Measurements from ENCODE around the gene OVCA2. TPM values are rescaled to one million over a fixed set of nuclear protein-coding genes. Genes with fewer than 3 reads are reported as not detected.

OVCA2 gene
- total RNA-seq, 2 experiments from 2014 or later: 43.2 to 45.4 TPM

GRCh38 chr17:2020721-2021120 is 21.1 kb upstream of the OVCA2 start:
- Mint-ChIP-seq H3K36me3 (ENCODE audit: low read depth) (no peaks in the 10 kb centered on the region), H3K4me1 (peaks cover 11% of the 10 kb centered on the region), H3K4me3 (no peak overlapping the region), H3K27ac (no peak overlapping the region), H3K9me3 (no peaks in the 10 kb centered on the region), H3K27me3 (peaks cover 39% of the 10 kb centered on the region)
- DNase-seq: no peak
- ChIA-PET CTCF (no interaction called here), POLR2A (no interaction called here)

- POLR2A ChIA-PET: no interaction called here
- no peak overlapping the region for H3K27ac Mint-ChIP-seq
- H3K4me3 Mint-ChIP-seq: no peak overlapping the region
- no peaks in the 10 kb centered on the region for H3K9me3 Mint-ChIP-seq
- H3K36me3 Mint-ChIP-seq (ENCODE audit: low read depth): no peaks in the 10 kb centered on the region
- peaks cover 17% of the 10 kb centered on the region for H3K4me1 Mint-ChIP-seq
- H3K27me3 Mint-ChIP-seq: peaks cover 56% of the 10 kb centered on the region
- no peak for DNase-seq
- CTCF ChIA-PET: no interaction called here
Observed at GRCh38 chr17:2022647-2023240, 19.1 kb upstream of the OVCA2 start.

DNA sequence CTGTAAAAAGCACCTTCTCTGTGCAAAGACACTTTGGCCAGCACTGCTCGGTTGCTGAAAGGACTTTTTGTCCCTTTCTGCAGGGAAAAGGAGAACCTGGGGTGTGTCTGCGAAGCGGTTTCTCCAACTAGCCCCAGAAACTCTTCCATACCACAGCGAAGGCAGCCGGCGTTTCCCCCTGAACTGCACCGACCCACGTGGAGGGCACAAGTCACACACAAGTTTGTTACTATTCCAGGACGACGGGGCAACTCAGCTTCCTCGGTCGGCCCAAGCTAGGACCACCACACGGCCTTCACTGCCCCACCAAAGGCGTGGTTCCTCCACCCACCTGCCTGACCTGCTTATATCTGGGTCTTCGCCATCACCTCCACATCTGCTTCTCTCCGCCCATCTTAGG is 18.6 kb upstream of the OVCA2 start:
- H3K4me3 Mint-ChIP-seq: no peak overlapping the region
- H3K9me3 Mint-ChIP-seq: no peaks in the 10 kb centered on the region
- no peaks in the 10 kb centered on the region for H3K36me3 Mint-ChIP-seq (ENCODE audit: low read depth)
- POLR2A ChIA-PET: no interaction called here
- H3K27me3 Mint-ChIP-seq: peaks cover 60% of the 10 kb centered on the region
- CTCF ChIA-PET: interaction anchor here (1.2 kb wide), 1 partner anchor 307 kb away, joined by 3 read pairs; no protein-coding TSS in a partner anchor
- H3K4me1 Mint-ChIP-seq: peaks cover 17% of the 10 kb centered on the region
- DNase-seq: no peak
- no peak overlapping the region for H3K27ac Mint-ChIP-seq

DNA sequence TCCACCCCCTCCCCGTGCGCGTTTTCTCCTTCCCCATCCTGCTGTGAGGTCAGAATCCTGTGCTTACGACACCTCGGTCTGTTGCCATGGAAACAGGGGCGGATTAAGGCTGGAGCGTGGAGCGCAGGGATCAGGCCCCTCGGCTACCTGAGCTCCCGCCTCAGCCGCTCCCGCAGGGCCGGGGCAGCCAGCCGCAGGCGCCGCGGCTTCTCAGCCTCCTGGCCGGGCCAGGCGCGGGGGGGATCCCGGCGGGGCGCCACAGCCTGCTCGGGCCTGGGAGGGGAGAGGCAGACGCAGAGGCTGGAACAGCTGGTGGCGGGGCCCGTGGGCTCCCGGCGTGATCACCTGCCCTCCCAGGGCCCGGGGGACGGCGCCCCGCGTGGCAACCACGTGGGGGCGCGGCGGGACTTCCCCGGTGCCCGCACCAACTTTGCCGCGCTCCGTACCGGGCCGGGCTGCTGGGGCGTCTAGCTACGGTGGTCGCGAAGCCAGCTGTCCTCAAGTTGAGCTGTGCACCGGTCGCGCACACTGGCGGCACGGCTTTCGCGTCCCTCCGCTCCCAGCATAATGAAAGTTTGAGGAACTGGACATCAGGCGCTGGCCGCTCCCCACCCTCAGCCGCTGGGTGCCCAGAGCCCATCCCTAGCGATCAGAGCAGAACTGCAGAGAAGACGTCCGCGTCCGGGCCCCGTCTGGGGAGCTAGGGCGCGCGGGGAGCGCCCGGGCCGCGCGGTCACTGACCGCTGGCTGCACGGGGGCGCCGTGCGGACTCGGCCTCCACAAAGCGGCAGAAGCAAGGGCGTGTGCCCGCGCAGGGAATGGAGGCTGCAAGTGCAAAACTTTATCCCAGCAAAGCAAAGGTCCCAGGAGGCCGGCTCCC is 17.9 kb upstream of the OVCA2 start:
- DNase-seq: peak; percentile 29
- ChIA-PET POLR2A (interaction anchor here (1.2 to 1.5 kb wide), 4 partner anchors 13 to 307 kb away, joined by 3 to 4 read pairs (median 4); no protein-coding TSS in a partner anchor), CTCF (interaction anchor here (1.2 to 1.9 kb wide), 2 partner anchors 31 to 307 kb away, joined by 3 to 7 read pairs; partner anchors contain the start of gene HIC1)
- Mint-ChIP-seq H3K27ac (no peak overlapping the region), H3K36me3 (ENCODE audit: low read depth) (no peaks in the 10 kb centered on the region), H3K4me3 (peak overlapping the region; percentile 41), H3K9me3 (no peaks in the 10 kb centered on the region), H3K4me1 (peaks cover 17% of the 10 kb centered on the region), H3K27me3 (peaks cover 65% of the 10 kb centered on the region)

DNA sequence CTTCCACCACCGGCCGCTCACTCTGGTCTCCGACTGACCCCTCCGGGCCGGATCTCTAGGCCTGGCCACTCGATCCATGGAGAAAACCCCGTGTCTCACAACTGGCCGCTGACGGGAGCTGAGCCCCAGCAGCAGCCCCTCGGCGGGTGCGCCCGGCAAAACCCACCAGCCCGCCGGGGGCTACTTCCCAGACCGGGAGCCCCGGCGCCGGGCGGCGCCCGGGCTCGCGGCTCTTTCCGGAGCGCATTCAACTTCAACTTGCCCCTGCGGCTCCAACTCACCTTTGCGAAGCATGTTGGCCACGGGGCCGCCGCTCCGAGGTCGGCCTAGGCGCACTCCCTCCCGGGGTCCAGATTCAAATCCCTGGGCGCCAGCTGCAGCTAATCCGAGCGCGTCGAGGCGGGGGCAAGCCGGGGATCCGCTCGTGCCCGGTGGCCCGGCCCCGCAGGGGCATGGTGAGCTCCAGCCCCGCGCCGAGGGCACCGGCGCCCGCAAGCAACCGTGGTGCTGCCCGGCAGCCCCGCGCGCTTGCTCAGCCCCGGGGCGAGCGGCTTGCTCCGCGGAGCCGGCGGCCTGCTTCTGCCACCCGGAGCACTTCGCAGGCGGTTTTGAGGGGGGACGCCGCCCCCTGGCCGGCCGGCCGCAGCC is 17.1 kb upstream of the OVCA2 start:
- CTCF ChIA-PET: interaction anchor here (0.6 to 2.5 kb wide), 8 partner anchors 26 to 355 kb away, joined by 3 to 19 read pairs (median 3); partner anchors contain the start of gene HIC1
- no peak overlapping the region for H3K4me3 Mint-ChIP-seq
- no peak overlapping the region for H3K27ac Mint-ChIP-seq

DNA sequence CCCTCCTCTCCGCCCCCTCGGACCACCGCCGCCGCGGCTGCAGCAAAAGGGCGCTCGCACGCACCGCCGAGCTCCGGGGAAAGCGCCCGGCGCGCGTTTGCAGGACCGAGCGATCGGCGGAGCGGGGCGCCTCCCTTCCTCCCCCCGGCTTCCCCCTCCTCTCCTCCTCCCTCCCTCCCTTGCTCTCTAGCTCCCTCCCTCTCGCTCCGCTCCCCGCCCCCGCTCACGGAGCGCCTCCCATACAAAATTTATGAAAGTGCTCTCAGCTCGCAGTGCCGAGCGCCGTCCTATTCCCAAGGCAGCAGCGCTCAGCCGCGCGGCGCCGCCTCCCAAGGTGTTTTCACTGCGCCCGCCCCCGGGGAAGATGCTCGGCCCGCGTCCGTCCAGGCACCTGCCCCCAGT is 16.6 kb upstream of the OVCA2 start, which contains the start of gene RTN4RL1:
TSS of gene RTN4RL1 (minus strand) at position 115 of the 402 bp plus-strand sequence. CDS start 469 bp downstream, outside the sequence.
- Mint-ChIP-seq H3K9me3 (no peaks in the 10 kb centered on the region), H3K27ac (no peak within 1 kb of the TSS), H3K4me1 (peaks cover 18% of the 10 kb centered on the region), H3K36me3 (ENCODE audit: low read depth) (no peaks in the 10 kb centered on the region), H3K27me3 (peaks cover 55% of the 10 kb centered on the region), H3K4me3 (peak within 1 kb of the TSS; percentile 61)
- CTCF ChIA-PET: interaction anchor here (0.6 to 2.5 kb wide), 7 partner anchors 25 to 356 kb away, joined by 3 to 19 read pairs (median 3); partner anchors contain the start of gene HIC1
- DNase-seq: peak; percentile 80
- POLR2A ChIA-PET: interaction anchor here (0.8 to 1.5 kb wide), 8 partner anchors 13 to 376 kb away, joined by 3 to 4 read pairs (median 4); partner anchors contain the start of gene RILP

More for the DNA sequence above, 17.1 kb upstream of the OVCA2 start:
- H3K9me3 Mint-ChIP-seq: no peaks in the 10 kb centered on the region
- DNase-seq: no peak
- POLR2A ChIA-PET: interaction anchor here (0.8 to 1.5 kb wide), 8 partner anchors 14 to 375 kb away, joined by 3 to 4 read pairs (median 4); partner anchors contain the start of gene RILP
- H3K27me3 Mint-ChIP-seq: peaks cover 60% of the 10 kb centered on the region
- H3K4me1 Mint-ChIP-seq: peaks cover 17% of the 10 kb centered on the region
- no peaks in the 10 kb centered on the region for H3K36me3 Mint-ChIP-seq (ENCODE audit: low read depth)

- no peak overlapping the region for H3K27ac Mint-ChIP-seq
- POLR2A ChIA-PET: interaction anchor here (0.8 to 1.5 kb wide), 6 partner anchors 15 to 376 kb away, joined by 3 to 4 read pairs (median 4); partner anchors contain the start of gene RILP
Observed at GRCh38 chr17:2025622-2026309, 16.1 kb upstream of the OVCA2 start.

DNA sequence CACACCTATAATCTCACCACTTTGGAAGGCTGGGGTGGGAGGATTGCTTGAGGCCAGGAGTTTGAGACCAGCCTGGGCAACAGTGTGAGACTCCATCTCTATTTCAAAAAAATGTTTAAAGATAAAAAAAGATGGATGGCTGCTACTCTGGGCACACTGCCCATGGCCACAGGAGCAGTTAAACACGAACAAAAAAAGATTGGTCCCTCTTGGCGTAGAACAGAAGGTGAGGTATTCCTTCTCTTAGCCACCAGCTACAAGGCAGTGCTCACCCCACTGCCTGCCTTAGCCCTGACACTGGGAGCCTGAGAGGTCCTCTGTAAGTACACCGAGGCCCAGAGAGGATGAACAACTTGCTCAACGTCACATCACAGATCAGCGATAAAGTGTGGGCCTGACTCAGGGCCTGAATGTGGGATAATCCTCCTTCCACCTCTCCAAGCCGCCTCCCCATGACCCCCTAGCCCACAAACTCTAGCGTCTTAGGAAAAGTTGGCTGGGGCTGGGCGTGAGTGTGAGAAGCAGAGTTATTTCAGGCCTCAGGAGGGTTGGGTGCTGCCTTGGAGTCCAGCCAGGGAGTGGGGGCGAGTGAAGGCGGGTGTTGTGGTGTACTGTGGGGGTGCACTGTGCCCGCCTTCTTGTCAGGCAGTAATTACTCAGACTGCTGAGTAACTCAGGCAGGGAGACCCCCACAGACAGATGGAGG is 14.1 kb upstream of the OVCA2 start:
- peaks cover 29% of the 10 kb centered on the region for H3K4me1 Mint-ChIP-seq
- H3K27me3 Mint-ChIP-seq: peaks cover 42% of the 10 kb centered on the region
- H3K27ac Mint-ChIP-seq: no peak overlapping the region
- no peak overlapping the region for H3K4me3 Mint-ChIP-seq
- DNase-seq: no peak
- ChIA-PET POLR2A (no interaction called here), CTCF (interaction anchor here (2.4 kb wide), 1 partner anchor 217 kb away, joined by 7 read pairs; no protein-coding TSS in a partner anchor)
- no peaks in the 10 kb centered on the region for H3K36me3 Mint-ChIP-seq (ENCODE audit: low read depth)
- H3K9me3 Mint-ChIP-seq: no peaks in the 10 kb centered on the region

More at GRCh38 chr17:2025622-2026309, 16.1 kb upstream of the OVCA2 start:
- DNase-seq: peak; percentile 32
- H3K4me3 Mint-ChIP-seq: peak overlapping the region; percentile 61
- no peaks in the 10 kb centered on the region for H3K9me3 Mint-ChIP-seq
- H3K36me3 Mint-ChIP-seq (ENCODE audit: low read depth): no peaks in the 10 kb centered on the region
- H3K27me3 Mint-ChIP-seq: peaks cover 52% of the 10 kb centered on the region
- peaks cover 23% of the 10 kb centered on the region for H3K4me1 Mint-ChIP-seq
- CTCF ChIA-PET: interaction anchor here (0.6 to 2.5 kb wide), 7 partner anchors 30 to 376 kb away, joined by 3 to 19 read pairs (median 4); partner anchors contain the start of genes HIC1 and RILP

GRCh38 chr17:2028234-2028614 is 13.6 kb upstream of the OVCA2 start:
- no peaks in the 10 kb centered on the region for H3K36me3 Mint-ChIP-seq (ENCODE audit: low read depth)
- no peak for DNase-seq
- H3K27me3 Mint-ChIP-seq: peaks cover 36% of the 10 kb centered on the region
- CTCF ChIA-PET: interaction anchor here (2.4 kb wide), 1 partner anchor 217 kb away, joined by 7 read pairs; no protein-coding TSS in a partner anchor
- H3K27ac Mint-ChIP-seq: no peak overlapping the region
- H3K4me3 Mint-ChIP-seq: no peak overlapping the region
- peaks cover 29% of the 10 kb centered on the region for H3K4me1 Mint-ChIP-seq
- POLR2A ChIA-PET: interaction anchor here (1.5 kb wide), 1 partner anchor 344 kb away, joined by 3 read pairs; no protein-coding TSS in a partner anchor
- H3K9me3 Mint-ChIP-seq: no peaks in the 10 kb centered on the region

- DNase-seq: no peak
- Mint-ChIP-seq H3K9me3 (no peaks in the 10 kb centered on the region), H3K4me1 (peaks cover 27% of the 10 kb centered on the region), H3K27me3 (peaks cover 34% of the 10 kb centered on the region), H3K4me3 (no peak overlapping the region), H3K36me3 (ENCODE audit: low read depth) (no peaks in the 10 kb centered on the region), H3K27ac (no peak overlapping the region)
- CTCF ChIA-PET: interaction anchor here (1.3 to 2.4 kb wide), 2 partner anchors 10 to 216 kb away, joined by 6 to 7 read pairs; no protein-coding TSS in a partner anchor
- POLR2A ChIA-PET: interaction anchor here (1.5 kb wide), 1 partner anchor 345 kb away, joined by 3 read pairs; no protein-coding TSS in a partner anchor
Observed at GRCh38 chr17:2028737-2029136, 13.1 kb upstream of the OVCA2 start.
